IMR-90 (cell line): Measurements from ENCODE around the gene COX10. TPM values are rescaled to one million over a fixed set of nuclear protein-coding genes. Genes with fewer than 3 reads are reported as not detected.

Experiments used
- ATAC-seq: fragments of 200-7000 bp; cut with Tn5 transposase; 2 replicates; pipeline ENCODE4 v1.9.1; 2020; ENCODE audit warnings: low read depth, mild to moderate bottlenecking, moderate library complexity
- BruUV-seq: library from RNA; stranded (reverse); fragments of 400-500 nt; replicated peaks from 2 replicates; lab custom pipeline; 2021; lab: Mats Ljungman, UMichigan
- CTCF ChIA-PET: fragments of 300-600 bp; formaldehyde crosslinking; extraction: SDS; loops from one replicate; lab custom pipeline; 2021; ENCODE audit warnings: antibody characterized with exemption; lab: Yijun Ruan, JAX
- POLR2A ChIA-PET: fragments of 300-600 bp; sonication (Branson Sonifier 250); formaldehyde crosslinking; loops from one replicate; lab custom pipeline; 2022; ENCODE audit warnings: antibody characterized with exemption; ENCODE audit not compliant: unreplicated experiment; lab: Charles Lee
- DNase-seq: peaks from one replicate; pipeline ENCODE4 v3.0.0; 2013
- H2AFZ ChIP-seq: replicated peaks from 2 replicates; pipeline ENCODE3; 2013; ENCODE audit warnings: low read length, mild to moderate bottlenecking; ENCODE audit not compliant: poor library complexity
- H2AK5ac ChIP-seq: 2 replicates; pipeline ENCODE4 v1.6.1; 2013; ENCODE audit warnings: low read depth, low read length, inconsistent platforms
- H2AK9ac ChIP-seq: replicated peaks from 2 replicates; pipeline ENCODE3; 2013; ENCODE audit warnings: mild to moderate bottlenecking, low read depth, low read length, moderate library complexity; ENCODE audit not compliant: poor library complexity
- H2BK120ac ChIP-seq: 2 replicates; pipeline ENCODE4 v1.6.1; 2013; ENCODE audit warnings: low read depth, low read length, inconsistent platforms
- H2BK15ac ChIP-seq: 3 replicates; pipeline ENCODE4 v1.6.1; 2013; ENCODE audit warnings: low read depth, low read length, inconsistent platforms
- H2BK20ac ChIP-seq: 2 replicates; pipeline ENCODE4 v1.6.1; 2013; ENCODE audit warnings: low read depth, mild to moderate bottlenecking, inconsistent platforms, low read length, moderate library complexity
- H2BK5ac ChIP-seq: 2 replicates; pipeline ENCODE4 v1.6.1; 2013; ENCODE audit warnings: mild to moderate bottlenecking, low read depth, low read length, inconsistent platforms; ENCODE audit not compliant: poor library complexity, severe bottlenecking
- H3K14ac ChIP-seq: replicated peaks from 2 replicates; pipeline ENCODE4 v1.6.1; 2013; ENCODE audit warnings: low read depth, low read length, inconsistent platforms
- H3K18ac ChIP-seq: 2 replicates; pipeline ENCODE4 v1.6.1; 2013; ENCODE audit warnings: low read depth, low read length, control low read depth
- H3K23ac ChIP-seq: 2 replicates; pipeline ENCODE4 v1.6.1; 2013; ENCODE audit warnings: low read depth, low read length, inconsistent platforms
- H3K27ac ChIP-seq: 2 replicates; pipeline ENCODE4 v1.5.1; 2013; ENCODE audit warnings: mild to moderate bottlenecking, control low read depth, low read length; ENCODE audit not compliant: insufficient read depth
- H3K27me3 ChIP-seq: 2 replicates; pipeline ENCODE4 v1.6.1; 2013; ENCODE audit warnings: low read length; ENCODE audit not compliant: control insufficient read depth, insufficient read depth
- H3K36me3 ChIP-seq: 2 replicates; pipeline ENCODE4 v1.6.1; 2013; ENCODE audit warnings: low read length, mixed read lengths; ENCODE audit not compliant: control insufficient read depth, insufficient read depth
- H3K4ac ChIP-seq: 2 replicates; pipeline ENCODE4 v1.6.1; 2013; ENCODE audit warnings: low read depth, low read length, inconsistent platforms
- H3K4me1 ChIP-seq: 2 replicates; pipeline ENCODE4 v1.6.1; 2013; ENCODE audit warnings: low read length, mixed read lengths; ENCODE audit not compliant: control insufficient read depth, insufficient read depth
- H3K4me2 ChIP-seq: 2 replicates; pipeline ENCODE4 v1.6.1; 2013; ENCODE audit warnings: low read depth, mild to moderate bottlenecking, control low read depth, low read length, moderate library complexity
- H3K4me3 ChIP-seq: 2 replicates; pipeline ENCODE4 v1.5.1; 2013; ENCODE audit warnings: low read depth, mild to moderate bottlenecking, control low read depth, low read length, moderate library complexity; ENCODE audit not compliant: insufficient read depth
- H3K56ac ChIP-seq: 2 replicates; pipeline ENCODE4 v1.6.1; 2013; ENCODE audit warnings: low read length, inconsistent platforms; ENCODE audit not compliant: insufficient read depth; ENCODE audit errors: extremely low read depth
- H3K79me1 ChIP-seq, 2 experiments: 2 replicates each; pipeline ENCODE4 v1.6.1; 2013; ENCODE audit warnings: low read length in 2 of 2, inconsistent platforms in 1 of 2, low read depth in 1 of 2
- H3K9ac ChIP-seq: 2 replicates; pipeline ENCODE4 v1.6.1; 2013; ENCODE audit warnings: low read depth, low read length, control low read depth
- H3K9me1 ChIP-seq: 2 replicates; pipeline ENCODE4 v1.6.1; 2013; ENCODE audit warnings: low read length, inconsistent platforms; ENCODE audit not compliant: insufficient read depth
- H3K9me3 ChIP-seq: 2 replicates; pipeline ENCODE4 v1.6.1; 2013; ENCODE audit warnings: low read length; ENCODE audit not compliant: control insufficient read depth, insufficient read depth
- H4K20me1 ChIP-seq: 2 replicates; pipeline ENCODE4 v1.6.1; 2013; ENCODE audit warnings: low read length, inconsistent platforms; ENCODE audit not compliant: insufficient read depth
- H4K5ac ChIP-seq: 2 replicates; pipeline ENCODE4 v1.6.1; 2013; ENCODE audit warnings: mild to moderate bottlenecking, low read depth, low read length, control low read depth
- H4K8ac ChIP-seq, 2 experiments: 2 replicates each; pipeline ENCODE4 v1.6.1; 2013; ENCODE audit warnings: low read depth in 2 of 2, low read length in 2 of 2, control low read depth in 1 of 2, inconsistent platforms in 1 of 2
- H4K91ac ChIP-seq: 2 replicates; pipeline ENCODE4 v1.6.1; 2013; ENCODE audit warnings: low read depth, low read length, inconsistent platforms; ENCODE audit not compliant: insufficient read depth
- BHLHE40 ChIP-seq: fragments of 150-350 bp; IDR thresholded peaks from 2 replicates; pipeline ENCODE4 v1.6.1; 2016; ENCODE audit warnings: mild to moderate bottlenecking, low read depth, low read length
- CEBPB ChIP-seq: IDR thresholded peaks from 2 replicates; pipeline ENCODE4 v1.6.1; 2012; ENCODE audit warnings: low read depth, low read length, improper control_type of control experiment
- MAZ ChIP-seq: IDR thresholded peaks from 2 replicates; pipeline ENCODE4 v1.6.1; 2012; ENCODE audit warnings: low read depth, mild to moderate bottlenecking, low read length, improper control_type of control experiment, moderate library complexity, borderline replicate concordance
- MXI1 ChIP-seq: IDR thresholded peaks from 2 replicates; pipeline ENCODE4 v1.6.1; 2012; ENCODE audit warnings: low read depth, mild to moderate bottlenecking, low read length, moderate library complexity, borderline replicate concordance
- RCOR1 ChIP-seq: IDR thresholded peaks from 2 replicates; pipeline ENCODE4 v1.6.1; 2012; ENCODE audit warnings: mild to moderate bottlenecking, low read length, improper control_type of control experiment; ENCODE audit not compliant: insufficient replicate concordance
- RFX5 ChIP-seq: IDR thresholded peaks from 2 replicates; pipeline ENCODE4 v1.8.0; 2012; ENCODE audit warnings: low read depth, mild to moderate bottlenecking, low read length, moderate library complexity
- WGBS, 2 experiments: methylation state at CpG; one replicate each; pipeline versions ENCODE4 v1.1.5 to v1.1.7; 2013; ENCODE audit warnings: missing lambda C conversion rate in 2 of 2; ENCODE audit not compliant: insufficient read length in 1 of 2; ENCODE audit errors: extremely low coverage in 2 of 2; 5-methylcytosine and 5-hydroxymethylcytosine counted together
- dilution Hi-C: fragments of 300-500 bp; cut with HindIII; formaldehyde crosslinking; loops from one replicate; pipeline ENCODE4 v1.14.3; 2018; ENCODE audit warnings: low sequenced_read_pairs; ENCODE audit not compliant: unreplicated experiment
- in situ Hi-C: fragments of 300-500 bp; cut with MboI; formaldehyde crosslinking; loops from 3 replicates; pipeline ENCODE4 v1.14.3; 2019; ENCODE audit warnings: low sequenced_read_pairs, inconsistent platforms, mixed read lengths
- intact Hi-C: fragments of 100-400 bp; cut with micrococcal nuclease; formaldehyde crosslinking; loops from 2 replicates; pipeline ENCODE4 v1.10.0; 2022
- polyA plus RNA-seq, 3 experiments: library from polyadenylated mRNA; depleted of rRNA; stranded (reverse); fragments of >200 nt; gene quantifications; 2 replicates each; pipeline ENCODE4 v1.2.3, GENCODE V29; 2012; ENCODE audit warnings: low replicate concordance in 1 of 3
- total RNA-seq: library from RNA; depleted of rRNA; stranded (reverse); fragments of >200 nt; gene quantifications from 2 replicates; pipeline ENCODE4 v1.2.3, GENCODE V29; 2012
- TF ChIP-seq, protein P1 (sequence below): fragments of 150-350 bp; IDR thresholded peaks from 2 replicates; pipeline ENCODE4 v1.6.1; 2016; ENCODE audit warnings: low read depth, mild to moderate bottlenecking, low read length, moderate library complexity, borderline replicate concordance
- TF ChIP-seq, protein P2 (sequence below): fragments of 150-350 bp; IDR thresholded peaks from 2 replicates; pipeline ENCODE4 v1.6.1; 2017; ENCODE audit warnings: mild to moderate bottlenecking, antibody characterized with exemption, low read length, low read depth
- TF ChIP-seq, protein P3 (sequence below): conservative IDR thresholded peaks from 2 replicates; pipeline ENCODE4 v1.5.1; 2012; ENCODE audit warnings: mild to moderate bottlenecking, low read depth, low read length, improper control_type of control experiment

COX10 gene
- total and polyA plus RNA-seq, 2 of the 4 experiments (the other 2 are of a cell fraction) = 15.4 to 16.1 TPM

DNA sequence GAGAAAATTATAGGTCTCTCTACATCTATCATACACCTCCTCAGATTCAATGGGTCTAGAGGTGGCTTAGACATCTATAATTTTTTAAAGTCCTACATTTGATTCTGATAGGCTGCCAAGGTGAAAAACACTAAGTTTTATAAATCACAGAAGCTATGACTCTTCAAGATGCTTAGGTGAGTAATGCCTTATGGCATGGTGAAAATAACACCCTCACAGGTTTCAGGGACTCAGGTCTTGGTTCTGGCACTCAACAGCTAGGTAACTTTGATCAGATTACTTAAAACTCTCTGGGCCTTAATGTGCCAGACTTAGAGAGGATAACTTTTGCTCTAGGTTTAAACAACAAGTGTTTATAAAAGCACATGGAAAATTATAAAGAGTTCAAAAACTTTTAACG lies 2.0 kb upstream of the COX10 start:
- ATAC-seq = no peak
- no peak overlapping the region for H3K4me2 ChIP-seq
- H3K4ac ChIP-seq = no peak overlapping the region
- in situ Hi-C loops (loop anchor here (10.0 kb wide), 1 partner anchor 237 kb away; the partner anchor contains the start of gene HS3ST3B1), intact Hi-C loops (no loop called here), dilution Hi-C loops (no loop called here)
- H2AK9ac ChIP-seq = no peak overlapping the region
- no peak overlapping the region for H4K8ac ChIP-seq
- H2AK5ac ChIP-seq = no peak overlapping the region
- H3K36me3 ChIP-seq = no peaks in the 10 kb centered on the region; the same call in 1 of the 2 replicates
- POLR2A ChIA-PET = no interaction called here
- H2BK15ac ChIP-seq = no peak overlapping the region
- H3K9me1 ChIP-seq = peaks cover 10% of the 10 kb centered on the region
- TF ChIP-seq CEBPB (no peak), MAZ (no peak), RFX5 (no peak), RCOR1 (no peak), BHLHE40 (no peak), MXI1 (no peak)
- TF ChIP-seq, protein P1, sequence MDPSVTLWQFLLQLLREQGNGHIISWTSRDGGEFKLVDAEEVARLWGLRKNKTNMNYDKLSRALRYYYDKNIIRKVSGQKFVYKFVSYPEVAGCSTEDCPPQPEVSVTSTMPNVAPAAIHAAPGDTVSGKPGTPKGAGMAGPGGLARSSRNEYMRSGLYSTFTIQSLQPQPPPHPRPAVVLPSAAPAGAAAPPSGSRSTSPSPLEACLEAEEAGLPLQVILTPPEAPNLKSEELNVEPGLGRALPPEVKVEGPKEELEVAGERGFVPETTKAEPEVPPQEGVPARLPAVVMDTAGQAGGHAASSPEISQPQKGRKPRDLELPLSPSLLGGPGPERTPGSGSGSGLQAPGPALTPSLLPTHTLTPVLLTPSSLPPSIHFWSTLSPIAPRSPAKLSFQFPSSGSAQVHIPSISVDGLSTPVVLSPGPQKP = no peak
- TF ChIP-seq, protein P2, sequence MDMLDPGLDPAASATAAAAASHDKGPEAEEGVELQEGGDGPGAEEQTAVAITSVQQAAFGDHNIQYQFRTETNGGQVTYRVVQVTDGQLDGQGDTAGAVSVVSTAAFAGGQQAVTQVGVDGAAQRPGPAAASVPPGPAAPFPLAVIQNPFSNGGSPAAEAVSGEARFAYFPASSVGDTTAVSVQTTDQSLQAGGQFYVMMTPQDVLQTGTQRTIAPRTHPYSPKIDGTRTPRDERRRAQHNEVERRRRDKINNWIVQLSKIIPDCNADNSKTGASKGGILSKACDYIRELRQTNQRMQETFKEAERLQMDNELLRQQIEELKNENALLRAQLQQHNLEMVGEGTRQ = no peak
- TF ChIP-seq, protein P3, sequence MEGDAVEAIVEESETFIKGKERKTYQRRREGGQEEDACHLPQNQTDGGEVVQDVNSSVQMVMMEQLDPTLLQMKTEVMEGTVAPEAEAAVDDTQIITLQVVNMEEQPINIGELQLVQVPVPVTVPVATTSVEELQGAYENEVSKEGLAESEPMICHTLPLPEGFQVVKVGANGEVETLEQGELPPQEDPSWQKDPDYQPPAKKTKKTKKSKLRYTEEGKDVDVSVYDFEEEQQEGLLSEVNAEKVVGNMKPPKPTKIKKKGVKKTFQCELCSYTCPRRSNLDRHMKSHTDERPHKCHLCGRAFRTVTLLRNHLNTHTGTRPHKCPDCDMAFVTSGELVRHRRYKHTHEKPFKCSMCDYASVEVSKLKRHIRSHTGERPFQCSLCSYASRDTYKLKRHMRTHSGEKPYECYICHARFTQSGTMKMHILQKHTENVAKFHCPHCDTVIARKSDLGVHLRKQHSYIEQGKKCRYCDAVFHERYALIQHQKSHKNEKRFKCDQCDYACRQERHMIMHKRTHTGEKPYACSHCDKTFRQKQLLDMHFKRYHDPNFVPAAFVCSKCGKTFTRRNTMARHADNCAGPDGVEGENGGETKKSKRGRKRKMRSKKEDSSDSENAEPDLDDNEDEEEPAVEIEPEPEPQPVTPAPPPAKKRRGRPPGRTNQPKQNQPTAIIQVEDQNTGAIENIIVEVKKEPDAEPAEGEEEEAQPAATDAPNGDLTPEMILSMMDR = no peak
- H4K91ac ChIP-seq = no peak overlapping the region
- H3K18ac ChIP-seq = no peak overlapping the region
- CTCF ChIA-PET = interaction anchor here (0.5 to 1.2 kb wide), 3 partner anchors 16 to 22 kb away, joined by 3 to 4 read pairs (median 3); no protein-coding TSS in a partner anchor
- H4K5ac ChIP-seq = no peak overlapping the region
- no peak overlapping the region for H2AFZ ChIP-seq
- no peak overlapping the region for H2BK5ac ChIP-seq
- peaks cover 38 to 64% of the 10 kb centered on the region in 2 experiments for H3K79me1 ChIP-seq
- no peak overlapping the region for H2BK120ac ChIP-seq
- no peak overlapping the region for H2BK20ac ChIP-seq
- H3K27ac ChIP-seq = no peak overlapping the region
- no peaks in the 10 kb centered on the region for H3K9me3 ChIP-seq
- no peak overlapping the region for H3K23ac ChIP-seq
- H4K20me1 ChIP-seq = no peaks in the 10 kb centered on the region
- no peak overlapping the region for H3K56ac ChIP-seq
- no peak overlapping the region for H3K14ac ChIP-seq
- H3K9ac ChIP-seq = no peak overlapping the region
- no peak overlapping the region for H3K4me3 ChIP-seq
- no peaks in the 10 kb centered on the region for H3K27me3 ChIP-seq
- DNase-seq = no peak
- no TSS peak for BruUV-seq
- H3K4me1 ChIP-seq = peaks cover 7% of the 10 kb centered on the region
- WGBS, 2 experiments = no CpG with 5 or more reads among the region's 1 CpG
